ENCODE data around the gene NRG2. TPM values are rescaled to one million over a fixed set of nuclear protein-coding genes. Genes with fewer than 3 reads are reported as not detected.

The NRG2 gene
- polyA plus RNA-seq, 1 of the 3 experiments (the other 2 are of a cell fraction) = 3.7 TPM

GRCh38 chr5:139850423-139851016 lies 192.6 kb downstream of the NRG2 start:
- Histone ChIP-seq H3K36me3 (replicated peaks in 1 of 2; ENCODE audit: control insufficient read depth in 1 of 2, insufficient read depth in 2 of 2, low read length in 1 of 2) (no peaks in the 10 kb centered on the region), H3F3A (replicated peaks; ENCODE audit: insufficient read depth) (peaks cover 4% of the 10 kb centered on the region), H3K4me2 (no peak overlapping the region), H3K9me3 (no peaks in the 10 kb centered on the region), H3K27me3 (ENCODE audit: insufficient read depth) (no peaks in the 10 kb centered on the region), H4K20me1 (ENCODE audit: insufficient read depth) (no peaks in the 10 kb centered on the region), H3K9ac (no peak overlapping the region), H2AFZ (ENCODE audit: low read depth) (no peak overlapping the region), H3K4me1 (ENCODE audit: control insufficient read depth in 1 of 2, insufficient read depth in 2 of 2, low read depth in 1 of 2, low read length in 1 of 2) (peaks cover 0 to 5% of the 10 kb centered on the region in 2 experiments; a peak in 1 of 4 replicates), H3K79me2 (ENCODE audit: insufficient read depth) (no peaks in the 10 kb centered on the region), H3K27ac (ENCODE audit: low read depth in 2 of 2, low read length in 1 of 2) (no peak overlapping the region), H3K9me2 (no peaks in the 10 kb centered on the region), H3K4me3 (ENCODE audit: low read depth in 2 of 2, low read length in 1 of 2) (no peak overlapping the region)
- DNase-seq = no peak
- 97% methylated on average over 3 of the region's 3 CpGs for WGBS (ENCODE audit: low lambda C conversion rate)
- ChIA-PET POLR2A (no interaction called here), CTCF (interaction anchor here (1.6 to 5.5 kb wide), 4 partner anchors 62 to 118 kb away, joined by 4 to 66 read pairs (median 13); no protein-coding TSS in a partner anchor)
- TF ChIP-seq USF1 (IDR thresholded peaks at IDR 0.05; ENCODE audit: borderline replicate concordance, low read depth) = no peak
- no peak for TF ChIP-seq ZBTB33 (IDR thresholded peaks at IDR 0.05; ENCODE audit: borderline replicate concordance, low read depth)
- no peak for TF ChIP-seq POLR2AphosphoS5 (IDR thresholded peaks at IDR 0.05; ENCODE audit: low read depth, low read length)
- TF ChIP-seq PBX3 (IDR thresholded peaks at IDR 0.05) = no peak
- TF ChIP-seq NFIC (IDR thresholded peaks at IDR 0.05; ENCODE audit: borderline replicate concordance) = no peak
- no peak for TF ChIP-seq MXI1 (IDR thresholded peaks at IDR 0.05; ENCODE audit: low read depth, low read length)
- no peak for TF ChIP-seq FOXJ3 (CRISPR knock-in tag; IDR thresholded peaks at IDR 0.05)
- TF ChIP-seq MEF2A (IDR thresholded peaks at IDR 0.05; ENCODE audit: borderline replicate concordance, low read depth) = no peak
- no peak for TF ChIP-seq RCOR1 (IDR thresholded peaks at IDR 0.05; ENCODE audit: low read length)
- no peak for TF ChIP-seq EZH2phosphoT487 (IDR thresholded peaks at IDR 0.05; ENCODE audit: borderline replicate concordance, low read depth)

DNA sequence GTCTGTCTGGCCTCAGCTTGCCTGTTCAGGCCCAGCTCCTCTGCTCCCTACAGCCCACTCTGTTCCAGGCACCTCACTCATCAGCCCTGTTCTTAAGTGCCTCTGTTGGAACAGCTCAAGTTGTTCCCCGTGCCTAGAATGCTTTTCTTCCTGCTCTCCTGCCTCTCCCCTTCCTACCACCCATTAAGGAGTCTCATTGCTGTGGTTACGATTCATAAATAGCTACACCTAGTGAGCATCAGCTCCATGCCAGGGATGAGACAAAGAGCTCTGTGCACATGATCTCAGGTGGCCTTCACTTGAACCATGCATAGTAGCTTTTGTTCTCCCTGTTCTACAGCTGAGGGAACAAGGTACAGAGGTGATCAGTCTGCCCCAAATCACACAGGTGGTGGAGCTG lies 193.2 kb downstream of the NRG2 start:
- H3K9me3 ChIP-seq = no peaks in the 10 kb centered on the region
- peaks cover 0 to 5% of the 10 kb centered on the region in 2 experiments; a peak in 1 of 4 replicates for H3K4me1 ChIP-seq (ENCODE audit: control insufficient read depth in 1 of 2, insufficient read depth in 2 of 2, low read depth in 1 of 2, low read length in 1 of 2)
- CTCF ChIA-PET = interaction anchor here (1.2 to 5.5 kb wide), 6 partner anchors 14 to 119 kb away, joined by 3 to 66 read pairs (median 6); no protein-coding TSS in a partner anchor
- no peak overlapping the region for H3K4me3 ChIP-seq (ENCODE audit: low read depth in 2 of 2, low read length in 1 of 2)
- H3K79me2 ChIP-seq (ENCODE audit: insufficient read depth) = no peaks in the 10 kb centered on the region
- no peak overlapping the region for H2AFZ ChIP-seq (ENCODE audit: low read depth)
- no peaks in the 10 kb centered on the region for H4K20me1 ChIP-seq (ENCODE audit: insufficient read depth)
- POLR2A ChIA-PET = no interaction called here
- H3K4me2 ChIP-seq = no peak overlapping the region
- no peak overlapping the region for H3K9ac ChIP-seq
- H3K27me3 ChIP-seq (ENCODE audit: insufficient read depth) = no peaks in the 10 kb centered on the region
- H3K9me2 ChIP-seq = no peaks in the 10 kb centered on the region
- H3K36me3 ChIP-seq (replicated peaks in 1 of 2; ENCODE audit: control insufficient read depth in 1 of 2, insufficient read depth in 2 of 2, low read length in 1 of 2) = no peaks in the 10 kb centered on the region
- WGBS (ENCODE audit: low lambda C conversion rate) = 87% methylated on average over 2 of the region's 2 CpGs
- no peak for DNase-seq
- TF ChIP-seq ELF1 (IDR thresholded peaks at IDR 0.05) (no peak), MXI1 (IDR thresholded peaks at IDR 0.05; ENCODE audit: low read depth, low read length) (no peak)
- H3F3A ChIP-seq (replicated peaks; ENCODE audit: insufficient read depth) = peaks cover 4% of the 10 kb centered on the region
- H3K27ac ChIP-seq (ENCODE audit: low read depth in 2 of 2, low read length in 1 of 2) = no peak overlapping the region
